HepG2 (cell line): Measurements from ENCODE around the gene ABHD18. TPM values are rescaled to one million over a fixed set of nuclear protein-coding genes. Genes with fewer than 3 reads are reported as not detected.

ENCODE experiments used
- ATAC-seq: fragments of 200-7000 bp; cut with Tn5 transposase; 3 replicates; pipeline ENCODE4 v1.9.1; 2020; ENCODE audit warnings: mild to moderate bottlenecking, moderate library complexity
- BruUV-seq: library from RNA; stranded (reverse); fragments of 400-500 nt; replicated peaks from 2 replicates; lab custom pipeline; 2021; lab: Mats Ljungman, UMichigan
- CTCF ChIA-PET: fragments of 300-600 bp; formaldehyde crosslinking; extraction: SDS; loops from one replicate; lab custom pipeline; 2021; ENCODE audit warnings: low total read pairs, inconsistent platforms, low intra/inter-chr PET ratio; lab: Yijun Ruan, JAX
- POLR2A ChIA-PET: fragments of 350-600 bp; sonication (Branson Sonifier 250); formaldehyde crosslinking; loops from one replicate; lab custom pipeline; 2020; ENCODE audit warnings: antibody characterized with exemption, inconsistent platforms; lab: Yijun Ruan, JAX
- DNase-seq: peaks from one replicate; pipeline ENCODE4 v3.0.0-alpha.2; 2015; ENCODE audit warnings: low spot score
- FAIRE-seq: peaks from 3 replicates; lab custom pipeline; 2011; peaks lifted over from hg19 to GRCh38; lab: Jason Lieb, UNC
- H2AFZ ChIP-seq: one replicate; pipeline ENCODE4 v1.6.1; 2011; ENCODE audit warnings: low read length, inconsistent platforms
- H3K27ac ChIP-seq: fragments of 300-600 bp; 3 replicates; pipeline ENCODE4 v1.8.0; 2011; ENCODE audit warnings: mixed run types, mild to moderate bottlenecking, mixed read lengths, low read length, inconsistent platforms; ENCODE audit not compliant: insufficient read depth; ENCODE audit errors: extremely low read length
- H3K27me3 ChIP-seq, 2 experiments: fragments of 200-600 bp in 1 of 2; 2 replicates in 1 of 2; 3 replicates in 1 of 2; pipeline versions ENCODE4 v1.6.0 to v1.8.0; 2011; ENCODE audit warnings: low read length in 2 of 2, mild to moderate bottlenecking in 2 of 2, moderate library complexity in 2 of 2, inconsistent platforms in 1 of 2; ENCODE audit not compliant: insufficient read depth in 2 of 2, control insufficient read depth in 1 of 2
- H3K36me3 ChIP-seq, 2 experiments: fragments of 200-600 bp in 1 of 2; replicated peaks in 1 of 2; 2 replicates in 1 of 2; 3 replicates in 1 of 2; pipeline versions ENCODE4 v1.5.1 to v1.8.0; 2011; ENCODE audit warnings: low read length in 2 of 2, inconsistent platforms in 1 of 2; ENCODE audit not compliant: insufficient read depth in 2 of 2, control insufficient read depth in 1 of 2
- H3K4me1 ChIP-seq: 2 replicates; pipeline ENCODE4 v1.5.1; 2012; ENCODE audit warnings: low read length, inconsistent platforms; ENCODE audit not compliant: insufficient read depth
- H3K4me2 ChIP-seq: 2 replicates; pipeline ENCODE4 v1.6.0; 2011; ENCODE audit warnings: low read depth, low read length, inconsistent platforms
- H3K4me3 ChIP-seq, 3 experiments: fragments of 200-600 bp in 1 of 3; sonication (generic), shearing (Covaris generic) in 1 of 3; replicated peaks in 1 of 3; 2 replicates each; pipeline ENCODE4 v1.5.1; 2011 to 2016; ENCODE audit warnings: low read length in 3 of 3, inconsistent platforms in 2 of 3, low read depth in 2 of 3, mild to moderate bottlenecking in 2 of 3, control low read depth in 1 of 3, mixed read lengths in 1 of 3; ENCODE audit not compliant: insufficient read depth in 1 of 3
- H3K79me2 ChIP-seq: one replicate; pipeline ENCODE4 v1.6.1; 2011; ENCODE audit warnings: low read length, inconsistent platforms; ENCODE audit not compliant: insufficient read depth
- H3K9ac ChIP-seq: 2 replicates; pipeline ENCODE4 v1.6.0; 2011; ENCODE audit warnings: mild to moderate bottlenecking, low read depth, low read length, inconsistent platforms; ENCODE audit not compliant: insufficient read depth
- H3K9me3 ChIP-seq: 2 replicates; pipeline ENCODE4 v1.5.1; 2012; ENCODE audit warnings: mild to moderate bottlenecking, low read length
- H4K20me1 ChIP-seq: 2 replicates; pipeline ENCODE4 v1.6.0; 2011; ENCODE audit warnings: inconsistent platforms, mild to moderate bottlenecking, low read length, moderate library complexity; ENCODE audit not compliant: insufficient read depth
- E2F2 ChIP-seq: sonication (generic); formaldehyde crosslinking; IDR thresholded peaks from 2 replicates; pipeline ENCODE4 v1.4.0; 2020; ENCODE audit warnings: missing genetic modification reagents, borderline replicate concordance
- HNRNPL ChIP-seq: fragments of 200-400 bp; formaldehyde crosslinking; IDR thresholded peaks from 2 replicates; pipeline ENCODE4 v1.6.1; 2017; ENCODE audit warnings: mild to moderate bottlenecking, low read depth, low read length
- ISL2 ChIP-seq: sonication (generic); formaldehyde crosslinking; IDR thresholded peaks from 2 replicates; pipeline ENCODE4 v1.5.0; 2020; ENCODE audit warnings: missing genetic modification reagents
- MATR3 ChIP-seq: sonication (generic); formaldehyde crosslinking; IDR thresholded peaks from 2 replicates; pipeline ENCODE4 v1.4.0; 2020; ENCODE audit warnings: missing genetic modification reagents
- REXO4 ChIP-seq: sonication (generic); formaldehyde crosslinking; IDR thresholded peaks from 2 replicates; pipeline ENCODE4 v1.8.0; 2022; ENCODE audit warnings: missing genetic modification reagents, mild to moderate bottlenecking, borderline replicate concordance
- TGIF2 ChIP-seq: IDR thresholded peaks from 2 replicates; pipeline ENCODE4 v1.6.1; 2016; ENCODE audit warnings: control low read depth, missing compliant biosample characterization
- TIGD3 ChIP-seq: sonication (generic); formaldehyde crosslinking; IDR thresholded peaks from 2 replicates; pipeline ENCODE4 v1.5.1; 2020; ENCODE audit warnings: mild to moderate bottlenecking, missing genetic modification reagents, borderline replicate concordance
- ZFX ChIP-seq: sonication (generic); formaldehyde crosslinking; IDR thresholded peaks from 2 replicates; pipeline ENCODE4 v1.4.0; 2020; ENCODE audit warnings: mild to moderate bottlenecking, low read depth, missing genetic modification reagents, moderate library complexity
- ZNF317 ChIP-seq: sonication (generic); formaldehyde crosslinking; IDR thresholded peaks from 2 replicates; pipeline ENCODE4 v1.5.0; 2020; ENCODE audit warnings: mild to moderate bottlenecking, missing genetic modification reagents
- ZNF432 ChIP-seq: sonication (generic); formaldehyde crosslinking; IDR thresholded peaks from 2 replicates; pipeline ENCODE4 v1.5.0; 2020; ENCODE audit warnings: missing genetic modification reagents, mild to moderate bottlenecking, borderline replicate concordance
- ZNF484 ChIP-seq: sonication (generic); formaldehyde crosslinking; IDR thresholded peaks from 2 replicates; pipeline ENCODE4 v1.5.1; 2020; ENCODE audit warnings: mild to moderate bottlenecking, low read depth, missing genetic modification reagents, borderline replicate concordance
- ZNF503 ChIP-seq: sonication (generic); formaldehyde crosslinking; IDR thresholded peaks from 2 replicates; pipeline ENCODE4 v1.4.0; 2020; ENCODE audit warnings: missing genetic modification reagents
- in situ Hi-C: cut with HindIII; loops from 2 replicates; pipeline ENCODE4 v1.10.0; 2017; ENCODE audit warnings: low pct_unique_long_range_greater_than_20kb; ENCODE audit not compliant: extremely low pct_ligation_motif_present
- intact Hi-C: fragments of 100-400 bp; cut with micrococcal nuclease; formaldehyde crosslinking; loops from one replicate; pipeline ENCODE4 v1.10.0; 2022; ENCODE audit not compliant: unreplicated experiment
- polyA plus RNA-seq, 8 experiments: library from polyadenylated mRNA; depleted of rRNA in 3 of 8; stranded (reverse) in 7 of 8; unstranded in 1 of 8; fragments of >200 nt; fragmentation: Illumina TruSeq in 4 of 8; extraction: Trizol in 4 of 8; gene quantifications; 2 replicates each; pipeline versions ENCODE4 v1.2.1 to v1.2.3, GENCODE V29; 2011 to 2016; ENCODE audit warnings: low read depth in 4 of 8, missing spikeins in 1 of 8, mixed read lengths in 1 of 8; ENCODE audit not compliant: insufficient read depth in 1 of 8
- total RNA-seq, 5 experiments: library from RNA; depleted of rRNA; stranded (reverse); fragments of >200 nt; fragmentation: Illumina TruSeq; extraction: Trizol; gene quantifications; 2 replicates each; pipeline ENCODE4 v1.2.3, GENCODE V29; 2016; ENCODE audit warnings: low read depth in 1 of 5
- TF ChIP-seq, protein P1 (sequence below): IDR thresholded peaks from 2 replicates; pipeline ENCODE4 v1.6.1; 2016; ENCODE audit warnings: missing compliant biosample characterization, missing genetic modification reagents, borderline replicate concordance

The ABHD18 gene
- total and polyA plus RNA-seq, 2 of the 13 experiments (the other 11 are each of a cell fraction or from before 2014, with no cell fraction given), result 5.5 to 16.3 TPM

GRCh38 chr4:127917151-127917550 is 48.1 kb upstream of the ABHD18 start:
- ChIA-PET POLR2A (no interaction called here), CTCF (no interaction called here)
- DNase-seq (no peak), FAIRE-seq (no peak), ATAC-seq (no peak)
- Histone ChIP-seq H4K20me1 (no peaks in the 10 kb centered on the region), H3K9ac (no peak overlapping the region), H3K27me3 (no peaks in the 10 kb centered on the region), H3K79me2 (no peaks in the 10 kb centered on the region), H3K27ac (no peak overlapping the region), H2AFZ (no peak overlapping the region), H3K4me1 (no peaks in the 10 kb centered on the region), H3K36me3 (peaks cover 4 to 16% of the 10 kb centered on the region in 2 experiments), H3K4me3 (no peak overlapping the region), H3K9me3 (no peaks in the 10 kb centered on the region), H3K4me2 (no peak overlapping the region)
- BruUV-seq, result no TSS peak
- intact Hi-C loops, result no loop called here
- no peak for TF ChIP-seq ZNF503 (CRISPR knock-in tag)
- no peak for TF ChIP-seq MATR3 (CRISPR knock-in tag)
- TF ChIP-seq REXO4 (CRISPR knock-in tag), result no peak
- TF ChIP-seq ZNF317 (CRISPR knock-in tag), result no peak
- no peak for TF ChIP-seq ZNF484 (CRISPR knock-in tag)
- no peak for TF ChIP-seq ISL2 (CRISPR knock-in tag)
- no peak for TF ChIP-seq TGIF2 (CRISPR knock-in tag)
- no peak for TF ChIP-seq ZNF432 (CRISPR knock-in tag)
- TF ChIP-seq, protein P1, sequence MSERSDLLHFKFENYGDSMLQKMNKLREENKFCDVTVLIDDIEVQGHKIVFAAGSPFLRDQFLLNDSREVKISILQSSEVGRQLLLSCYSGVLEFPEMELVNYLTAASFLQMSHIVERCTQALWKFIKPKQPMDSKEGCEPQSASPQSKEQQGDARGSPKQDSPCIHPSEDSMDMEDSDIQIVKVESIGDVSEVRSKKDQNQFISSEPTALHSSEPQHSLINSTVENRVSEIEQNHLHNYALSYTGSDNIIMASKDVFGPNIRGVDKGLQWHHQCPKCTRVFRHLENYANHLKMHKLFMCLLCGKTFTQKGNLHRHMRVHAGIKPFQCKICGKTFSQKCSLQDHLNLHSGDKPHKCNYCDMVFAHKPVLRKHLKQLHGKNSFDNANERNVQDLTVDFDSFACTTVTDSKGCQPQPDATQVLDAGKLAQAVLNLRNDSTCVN (CRISPR knock-in tag), result no peak
- no peak for TF ChIP-seq HNRNPL
- TF ChIP-seq E2F2 (CRISPR knock-in tag), result no peak
- TF ChIP-seq TIGD3 (CRISPR knock-in tag), result no peak
- no peak for TF ChIP-seq ZFX (CRISPR knock-in tag)
- in situ Hi-C loops, result no loop called here
